AML-193 (cell line): ENCODE measurements around the gene UBE2G2.

ENCODE experiments used
- DNase-seq, 2 experiments: peaks; one replicate each; lab custom pipeline; 2025; lab: John Stamatoyannopoulos, UW

The UBE2G2 gene, protein sequence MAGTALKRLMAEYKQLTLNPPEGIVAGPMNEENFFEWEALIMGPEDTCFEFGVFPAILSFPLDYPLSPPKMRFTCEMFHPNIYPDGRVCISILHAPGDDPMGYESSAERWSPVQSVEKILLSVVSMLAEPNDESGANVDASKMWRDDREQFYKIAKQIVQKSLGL

GRCh38 chr21:44801468-44802395 lies at the start of gene UBE2G2:
UBE2G2 (minus strand) TSS chr21:44801820; CDS start chr21:44801748, 72 bp downstream.
- peak; percentile 54 to 61 for DNase-seq

GRCh38 chr21:44850905-44851657 lies 49.5 kb upstream of the UBE2G2 start:
- no peak for DNase-seq

DNA sequence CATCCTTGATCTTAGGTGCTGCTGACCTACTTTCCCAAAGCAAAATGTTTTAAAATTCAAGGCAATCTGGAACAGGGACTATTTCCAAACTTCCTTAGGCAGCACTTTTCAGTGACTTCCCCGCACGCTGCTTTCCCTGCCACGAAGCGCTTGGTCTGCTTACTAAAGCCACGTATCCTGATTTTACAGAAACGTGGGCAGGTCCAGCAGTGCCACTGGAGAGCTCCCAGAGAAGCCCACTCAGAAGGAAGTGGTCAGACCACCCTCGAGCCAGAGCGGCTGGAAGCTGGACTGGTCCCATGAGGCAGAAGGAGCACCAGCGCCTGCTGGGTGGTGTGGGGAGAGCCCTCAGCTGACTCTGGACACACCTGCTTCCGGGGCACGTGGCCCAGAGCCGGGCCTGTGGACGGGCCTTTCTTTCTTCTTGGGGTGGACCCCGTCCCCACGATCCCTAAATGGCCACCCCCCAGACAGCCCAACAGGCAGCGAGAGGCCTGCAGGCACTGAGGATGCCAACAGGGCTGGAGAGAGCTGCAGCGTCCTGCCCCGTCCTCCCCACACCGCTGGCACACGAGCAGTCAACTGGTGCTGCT lies 48.7 kb upstream of the UBE2G2 start:
- no peak for DNase-seq

DNA sequence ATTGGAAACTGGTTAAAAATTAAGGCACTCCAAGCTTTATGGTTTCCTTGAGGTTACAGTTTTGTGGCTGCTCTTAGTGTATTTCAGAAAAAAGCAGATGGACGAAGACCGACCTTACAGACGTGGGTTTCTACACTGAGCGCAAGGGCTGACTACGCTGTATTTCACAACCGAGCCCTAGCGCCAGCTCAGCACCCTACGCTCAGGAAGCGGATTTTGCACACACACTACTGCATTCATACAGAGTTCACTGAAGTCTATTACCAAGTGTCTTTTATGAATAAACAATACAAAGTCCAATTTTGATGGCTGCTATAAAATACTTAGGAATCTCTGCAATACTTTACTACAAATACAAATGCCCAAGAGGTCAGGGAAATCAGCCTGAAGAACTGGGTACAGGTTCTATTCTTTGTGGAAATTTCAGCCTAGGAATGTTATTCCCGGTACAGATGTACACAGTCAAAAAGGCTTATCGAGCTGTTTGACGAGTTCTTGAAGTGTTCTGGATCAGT lies 48.1 kb upstream of the UBE2G2 start:
- DNase-seq = no peak

- no peak for DNase-seq
These were observed 47.4 kb upstream of the UBE2G2 start for GRCh38 chr21:44848821-44849521.

- no peak for DNase-seq
These were observed 45.8 kb upstream of the UBE2G2 start for GRCh38 chr21:44847261-44848056.

GRCh38 chr21:44846485-44847260 lies 45.1 kb upstream of the UBE2G2 start:
- DNase-seq = peak; percentile 36 to 53

- no peak for DNase-seq
These were observed 44.5 kb upstream of the UBE2G2 start for GRCh38 chr21:44846224-44846484.

DNA sequence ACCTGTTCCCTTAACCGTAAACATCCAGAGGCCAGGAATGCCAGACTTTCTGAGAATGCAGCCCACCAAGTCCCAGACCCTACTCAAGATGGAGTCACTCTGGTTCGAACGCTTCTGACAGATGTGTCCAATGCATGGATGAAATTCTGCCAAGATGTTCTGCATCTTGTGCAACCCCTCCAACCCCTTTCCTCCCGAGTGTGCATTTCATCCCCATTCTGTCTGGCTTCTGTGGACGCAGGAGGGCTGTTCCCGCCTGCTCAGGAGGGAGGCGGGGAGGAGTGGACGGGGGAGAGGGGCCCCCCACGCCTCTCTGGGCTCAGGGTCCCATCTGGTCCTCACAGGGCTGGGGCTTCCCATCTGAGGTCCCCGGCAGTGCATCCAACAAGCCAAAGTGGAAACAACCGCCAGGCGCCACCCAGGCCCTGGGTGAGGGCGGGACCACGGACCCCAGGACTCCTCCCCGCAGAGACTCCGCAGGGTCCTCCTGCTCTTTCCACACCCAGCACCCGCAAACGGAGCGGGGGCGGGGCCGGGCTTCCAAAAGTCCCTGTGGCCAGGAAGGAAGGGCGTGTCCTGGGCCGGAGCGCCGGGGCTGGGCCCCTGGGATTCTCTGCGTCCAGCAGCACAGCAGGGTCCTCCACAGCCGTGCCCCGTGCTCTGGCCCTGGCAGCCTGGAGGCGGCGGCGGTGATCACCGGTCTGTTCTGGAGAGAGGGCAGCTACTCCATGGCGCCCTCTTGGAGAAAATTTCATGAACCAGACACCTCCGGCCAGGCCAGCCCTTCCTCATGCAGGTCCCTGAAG lies 44.0 kb upstream of the UBE2G2 start:
- DNase-seq = peak; percentile 61 to 64

DNA sequence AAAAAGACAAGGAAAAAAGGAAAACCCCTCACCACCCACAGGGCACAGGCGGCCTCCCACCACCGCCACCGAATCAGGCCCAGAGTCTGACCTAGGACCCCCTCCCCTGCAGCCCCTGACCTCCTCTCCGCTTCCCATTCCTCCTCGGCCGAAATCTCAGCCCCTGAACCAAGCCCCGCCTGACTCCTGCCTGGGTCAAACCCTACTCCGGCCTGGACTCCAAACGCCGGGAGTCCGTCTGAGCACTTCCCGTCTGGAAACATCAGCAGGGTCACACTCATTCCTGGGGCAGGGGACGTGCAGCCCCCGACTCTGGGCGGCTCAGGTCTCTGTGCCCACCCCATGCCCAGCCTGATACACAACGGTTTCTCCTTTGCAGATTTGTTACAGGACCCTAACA lies 42.6 kb upstream of the UBE2G2 start:
- no peak for DNase-seq

GRCh38 chr21:44842721-44843445 lies 41.3 kb upstream of the UBE2G2 start:
- no peak for DNase-seq

GRCh38 chr21:44842087-44842486 lies 40.5 kb upstream of the UBE2G2 start:
- DNase-seq = no peak

DNA sequence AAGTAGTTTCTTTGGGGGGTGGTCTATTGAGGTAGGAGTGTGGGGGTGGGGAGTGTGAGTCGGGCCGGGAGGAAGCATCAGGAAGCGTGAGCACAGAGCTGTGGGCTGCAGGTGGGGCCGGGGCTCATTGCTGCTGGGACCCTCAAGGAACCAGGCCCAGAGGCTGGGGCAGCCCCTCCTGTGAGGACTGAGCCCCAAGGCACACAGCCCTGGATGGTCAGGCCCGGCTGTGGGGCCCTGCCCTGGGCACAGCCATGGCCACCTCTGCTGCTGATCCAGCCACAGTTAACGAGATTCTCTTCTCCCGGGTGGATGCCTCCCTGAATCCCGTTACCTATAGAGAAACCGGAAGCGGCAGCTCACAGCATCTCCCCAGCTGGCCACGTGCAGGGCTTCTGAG lies 39.2 kb upstream of the UBE2G2 start:
- no peak for DNase-seq

- no peak for DNase-seq
These were observed 37.3 kb upstream of the UBE2G2 start for GRCh38 chr21:44838951-44839350.

GRCh38 chr21:44838039-44838895 lies 36.6 kb upstream of the UBE2G2 start:
- no peak for DNase-seq

DNA sequence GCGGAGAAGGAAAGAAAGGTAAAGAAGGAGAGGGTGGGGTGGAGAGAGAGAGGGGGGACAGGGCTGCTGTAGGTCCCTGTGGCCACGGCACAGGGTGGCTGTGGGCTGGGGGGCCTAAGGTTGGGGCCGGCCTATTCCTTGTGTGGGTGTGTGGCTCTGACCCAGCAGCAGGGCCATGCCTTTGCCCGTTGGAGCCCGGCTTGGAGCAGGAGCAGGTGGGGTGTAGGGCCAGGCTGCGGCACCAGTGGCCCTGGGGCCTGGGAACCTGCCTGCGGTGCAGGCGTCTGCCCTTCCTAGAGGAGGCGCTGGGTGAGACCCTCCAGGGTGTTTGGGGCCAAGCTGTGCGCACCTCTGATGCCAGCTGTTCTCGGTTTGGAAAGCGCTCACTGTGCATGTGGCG lies 35.9 kb upstream of the UBE2G2 start:
- no peak for DNase-seq

DNA sequence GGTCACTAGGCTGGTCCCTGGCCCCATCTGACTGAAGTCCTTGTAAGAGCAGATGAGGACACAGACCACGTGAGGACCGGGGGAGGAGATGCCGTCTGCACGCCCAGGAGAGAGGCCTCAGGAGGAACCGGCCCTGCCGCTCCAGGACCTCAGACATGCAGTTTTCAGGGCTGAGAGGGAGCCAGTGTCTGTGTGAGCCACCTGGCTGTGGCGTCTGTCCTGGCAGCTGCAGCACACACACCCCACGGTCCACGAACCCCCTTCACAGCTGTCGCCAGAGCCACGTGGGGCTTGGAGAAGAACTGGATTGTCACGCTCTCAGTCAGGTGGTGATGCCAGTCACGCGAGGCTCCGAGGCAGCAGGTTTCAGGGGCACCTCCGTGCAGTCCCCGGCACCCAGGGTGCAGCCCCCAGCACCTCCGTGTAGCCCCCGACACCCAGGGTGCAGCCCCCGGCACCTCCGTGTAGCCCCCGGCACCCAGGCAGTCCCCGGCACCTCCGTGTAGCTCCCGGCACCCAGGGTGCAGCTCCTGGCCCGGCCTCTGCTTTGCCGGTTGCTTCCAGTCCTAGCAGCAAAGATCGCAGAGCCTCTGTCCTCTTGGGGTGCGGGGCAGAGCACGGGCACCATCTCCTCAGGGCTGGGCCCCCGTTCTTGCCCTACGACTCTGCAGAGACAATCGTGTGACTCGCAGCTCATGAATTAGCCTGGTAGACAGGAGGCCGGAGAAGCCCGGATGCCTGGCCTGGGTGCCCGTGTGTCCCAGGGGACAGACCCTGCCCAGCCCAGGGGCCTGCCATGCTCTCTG lies 35.2 kb upstream of the UBE2G2 start:
- DNase-seq = peak in 1 of 2 experiments; percentile 11
